HG03558 (cell line): ENCODE data around the gene CDT1.
A peak's percentile ranks its signal among the peaks of the same experiment; 100 is the strongest.

Experiments used
- ATAC-seq: cut with Tn5 transposase; IDR thresholded peaks from one replicate; pipeline ENCODE4 v1.9.1; 2021; ENCODE audit warnings: moderate number of reproducible peaks; ENCODE audit not compliant: unreplicated experiment; ENCODE audit errors: extremely low read depth

Gene CDT1

GRCh38 chr16:88853325-88853941, 49.8 kb downstream of the CDT1 start:
- ATAC-seq: no peak

- ATAC-seq: no peak
These were observed 50.9 kb downstream of the CDT1 start for GRCh38 chr16:88854306-88855111.

GRCh38 chr16:88855176-88855575, 51.6 kb downstream of the CDT1 start:
- ATAC-seq: no peak

- ATAC-seq: no peak
These were observed 52.1 kb downstream of the CDT1 start for GRCh38 chr16:88855736-88856121.

- ATAC-seq: no peak
These were observed 52.7 kb downstream of the CDT1 start for GRCh38 chr16:88856122-88856827.

- peak; percentile 55 for ATAC-seq
These were observed 53.5 kb downstream of the CDT1 start, which contains the start of the genes GALNS and TRAPPC2L for GRCh38 chr16:88856828-88857727. Gene GALNS, minus strand, starts transcription at chr16:88856947. Its CDS starts 70 bp downstream, at chr16:88856877. Gene TRAPPC2L, plus strand, starts transcription at chr16:88857127. Its CDS starts 24 bp downstream, at chr16:88857151.

- no peak for ATAC-seq
These were observed 54.2 kb downstream of the CDT1 start for GRCh38 chr16:88857728-88858339.
